Measurements from ENCODE around the gene HM13. TPM values are rescaled to one million over a fixed set of nuclear protein-coding genes. Genes with fewer than 3 reads are reported as not detected.
A peak's percentile ranks its signal among the peaks of the same experiment; 100 is the strongest.

Gene HM13
- total RNA-seq, 2 donors from 2014 or later, result 120 to 206 TPM

DNA sequence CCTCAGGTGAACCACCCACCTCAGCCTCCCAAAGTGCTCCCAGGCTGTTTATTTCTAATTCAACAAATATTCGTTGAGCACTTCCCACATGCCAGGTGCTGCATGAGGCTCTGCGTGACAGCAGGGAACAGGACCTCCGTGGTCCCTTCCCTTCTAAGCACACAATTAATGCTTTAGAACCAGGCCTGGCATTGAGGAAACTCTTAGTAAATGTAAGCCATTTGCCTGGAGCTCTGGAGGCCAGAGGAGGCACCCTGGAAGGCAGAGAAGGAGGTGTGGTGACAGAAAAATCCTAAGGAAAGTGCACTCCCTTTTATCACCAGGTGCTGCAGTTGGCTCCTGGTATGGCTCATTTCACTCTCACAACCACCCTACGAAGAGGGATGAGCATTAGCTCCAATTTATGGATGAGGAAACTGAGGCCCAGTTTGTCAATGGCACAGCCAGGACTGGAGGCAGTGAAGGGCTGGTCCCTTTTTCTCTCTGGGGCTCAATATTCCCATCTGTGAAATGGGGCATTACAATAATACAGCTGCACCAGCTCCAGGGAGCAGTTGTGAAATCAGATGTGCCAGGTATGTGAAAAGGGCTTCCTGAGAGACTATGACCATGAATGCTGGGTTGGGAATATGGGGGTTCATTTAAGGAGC, 82.7 kb downstream of the HM13 start:
- no peaks in the 10 kb centered on the region for H3K27me3 Mint-ChIP-seq (ENCODE audit: insufficient read depth)

GRCh38 chr20:31597481-31597855, 83.2 kb downstream of the HM13 start:
- H3K9me3 ChIP-seq (ENCODE audit: control insufficient read depth, low read length), result no peaks in the 10 kb centered on the region
- H3K27ac ChIP-seq (ENCODE audit: low read depth, low read length), result no peak overlapping the region
- TF ChIP-seq CTCF (conservative IDR thresholded peaks at IDR 0.05), result no peak
- no peaks in the 10 kb centered on the region for H3K4me1 ChIP-seq (ENCODE audit: control insufficient read depth, insufficient read depth, low read length)
- no peak overlapping the region for H3K4me3 Mint-ChIP-seq
- H3K36me3 ChIP-seq (ENCODE audit: control insufficient read depth, insufficient read depth, low read length), result no peaks in the 10 kb centered on the region
- H3K36me3 Mint-ChIP-seq (ENCODE audit: low read depth), result no peaks in the 10 kb centered on the region
- H3K4me3 ChIP-seq (ENCODE audit: low read length), result no peak overlapping the region
- peaks cover 24% of the 10 kb centered on the region for H3K4me1 Mint-ChIP-seq
- WGBS, 2 experiments (ENCODE audit: insufficient coverage in 1 of 2, insufficient read length in 1 of 2), result 73% methylated on average over 2 of the region's 2 CpGs; no CpG with 5 or more reads in 1 of the 2 experiments
- DNase-seq, result no peak
- H3K27ac Mint-ChIP-seq, result peak overlapping the region; percentile 78
- no peak overlapping the region for H3K9ac ChIP-seq (ENCODE audit: extremely low read depth, low read length, poor library complexity, severe bottlenecking)
- no peaks in the 10 kb centered on the region for H3K9me3 Mint-ChIP-seq
- H3K27me3 Mint-ChIP-seq (ENCODE audit: insufficient read depth), result no peaks in the 10 kb centered on the region
- no peaks in the 10 kb centered on the region for H3K27me3 ChIP-seq (ENCODE audit: control insufficient read depth, insufficient read depth, low read length, poor library complexity, severe bottlenecking)

More for the DNA sequence above, 82.7 kb downstream of the HM13 start:
- Histone ChIP-seq H3K9me3 (ENCODE audit: control insufficient read depth, low read length) (no peaks in the 10 kb centered on the region), H3K27ac (ENCODE audit: low read depth, low read length) (no peak overlapping the region), H3K36me3 (ENCODE audit: control insufficient read depth, insufficient read depth, low read length) (no peaks in the 10 kb centered on the region), H3K27me3 (ENCODE audit: control insufficient read depth, insufficient read depth, low read length, poor library complexity, severe bottlenecking) (no peaks in the 10 kb centered on the region), H3K4me1 (ENCODE audit: control insufficient read depth, insufficient read depth, low read length) (no peaks in the 10 kb centered on the region), H3K4me3 (ENCODE audit: low read length) (no peak overlapping the region), H3K9ac (ENCODE audit: extremely low read depth, low read length, poor library complexity, severe bottlenecking) (no peak overlapping the region)
- peak; percentile 68 for DNase-seq
- Mint-ChIP-seq H3K4me3 (no peak overlapping the region), H3K36me3 (ENCODE audit: low read depth) (no peaks in the 10 kb centered on the region), H3K27ac (peak overlapping the region; percentile 92), H3K9me3 (no peaks in the 10 kb centered on the region), H3K4me1 (peaks cover 24% of the 10 kb centered on the region)
- WGBS, 2 experiments (ENCODE audit: insufficient coverage in 1 of 2, insufficient read length in 1 of 2), result 47 to 68% methylated on average over 3 to 4 of the region's 4 CpGs
- TF ChIP-seq CTCF (conservative IDR thresholded peaks at IDR 0.05), result peak; percentile 25

DNA sequence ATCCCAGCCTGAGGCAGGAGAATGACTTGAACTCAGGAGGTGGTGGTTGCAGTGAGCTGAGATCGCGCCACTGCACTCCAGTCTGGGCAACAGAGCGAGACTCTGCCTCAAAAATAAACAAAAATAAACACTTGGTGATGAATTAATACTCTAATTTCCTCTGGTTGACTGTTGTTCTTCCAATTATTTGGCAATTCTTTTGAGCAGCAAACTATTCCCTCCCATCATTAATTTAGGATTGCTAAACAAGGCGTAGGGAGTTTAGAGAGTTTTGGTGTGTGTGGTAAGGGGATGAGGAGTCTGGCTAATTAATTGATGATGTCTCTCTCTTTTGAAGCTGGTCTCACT, 88.2 kb downstream of the HM13 start:
- Mint-ChIP-seq H3K27me3 (ENCODE audit: insufficient read depth) (no peaks in the 10 kb centered on the region), H3K4me3 (no peak overlapping the region), H3K4me1 (peaks cover 27% of the 10 kb centered on the region), H3K36me3 (ENCODE audit: low read depth) (peaks cover 20% of the 10 kb centered on the region), H3K27ac (peak overlapping the region; percentile 99), H3K9me3 (no peaks in the 10 kb centered on the region)
- no peak for TF ChIP-seq CTCF (conservative IDR thresholded peaks at IDR 0.05)
- H3K27me3 ChIP-seq (ENCODE audit: control insufficient read depth, insufficient read depth, low read length, poor library complexity, severe bottlenecking), result no peaks in the 10 kb centered on the region
- H3K36me3 ChIP-seq (ENCODE audit: control insufficient read depth, insufficient read depth, low read length), result no peaks in the 10 kb centered on the region
- WGBS, 2 experiments (ENCODE audit: insufficient coverage in 1 of 2, insufficient read length in 1 of 2), result 94 to 100% methylated on average over 2 to 4 of the region's 4 CpGs
- no peaks in the 10 kb centered on the region for H3K9me3 ChIP-seq (ENCODE audit: control insufficient read depth, low read length)
- no peak overlapping the region for H3K9ac ChIP-seq (ENCODE audit: extremely low read depth, low read length, poor library complexity, severe bottlenecking)
- H3K4me1 ChIP-seq (ENCODE audit: control insufficient read depth, insufficient read depth, low read length), result peaks cover 10% of the 10 kb centered on the region
- peak overlapping the region; percentile 63 for H3K27ac ChIP-seq (ENCODE audit: low read depth, low read length)
- no peak overlapping the region for H3K4me3 ChIP-seq (ENCODE audit: low read length)
- no peak for DNase-seq

Measured in endodermal cell (in vitro differentiated cells).